H9 (cell line): ENCODE results near the gene ASCL1. TPM values are rescaled to one million over a fixed set of nuclear protein-coding genes. Genes with fewer than 3 reads are reported as not detected.

ENCODE experiments used
- DNase-seq: peaks from one replicate; pipeline ENCODE4 v3.0.0-alpha.2; 2017
- H2AFZ ChIP-seq: one replicate; pipeline ENCODE4 v1.6.1; 2013; ENCODE audit warnings: mild to moderate bottlenecking, low read length, control low read depth, moderate library complexity
- H2AK5ac ChIP-seq: 2 replicates; pipeline ENCODE4 v1.6.1; 2013; ENCODE audit warnings: low read length, control low read depth, mixed read lengths; ENCODE audit not compliant: insufficient read length
- H2BK120ac ChIP-seq: one replicate; pipeline ENCODE4 v1.6.1; 2013; ENCODE audit warnings: low read depth, mild to moderate bottlenecking, low read length, control low read depth, inconsistent platforms; ENCODE audit not compliant: poor library complexity, severe bottlenecking
- H2BK12ac ChIP-seq: 2 replicates; pipeline ENCODE4 v1.6.1; 2013; ENCODE audit warnings: low read length, control low read depth, mixed read lengths, low read depth; ENCODE audit not compliant: insufficient read length
- H2BK15ac ChIP-seq: 2 replicates; pipeline ENCODE4 v1.6.1; 2013; ENCODE audit warnings: low read depth, low read length, control low read depth
- H2BK20ac ChIP-seq: one replicate; pipeline ENCODE4 v1.6.1; 2013; ENCODE audit warnings: low read depth, mild to moderate bottlenecking, low read length, control low read depth, inconsistent platforms; ENCODE audit not compliant: poor library complexity, severe bottlenecking
- H2BK5ac ChIP-seq: 2 replicates; pipeline ENCODE4 v1.6.1; 2013; ENCODE audit warnings: low read length, control low read depth, mixed read lengths; ENCODE audit not compliant: insufficient read length
- H3K14ac ChIP-seq: 2 replicates; pipeline ENCODE4 v1.6.1; 2013; ENCODE audit warnings: low read length, control low read depth; ENCODE audit not compliant: insufficient read depth
- H3K18ac ChIP-seq: 2 replicates; pipeline ENCODE4 v1.6.1; 2013; ENCODE audit warnings: low read depth, mild to moderate bottlenecking, mixed read lengths, low read length, control low read depth; ENCODE audit not compliant: insufficient read length
- H3K23ac ChIP-seq: 2 replicates; pipeline ENCODE4 v1.6.1; 2013; ENCODE audit warnings: low read length, control low read depth, mixed read lengths, low read depth; ENCODE audit not compliant: insufficient read length
- H3K23me2 ChIP-seq: 2 replicates; pipeline ENCODE4 v1.6.1; 2013; ENCODE audit warnings: low read depth, mild to moderate bottlenecking, mixed read lengths, low read length, control low read depth; ENCODE audit not compliant: insufficient read length, poor library complexity, severe bottlenecking
- H3K27ac ChIP-seq: 2 replicates; pipeline ENCODE4 v1.5.1; 2013; ENCODE audit warnings: low read length, control low read depth, mixed read lengths, low read depth; ENCODE audit not compliant: insufficient read length
- H3K27me3 ChIP-seq: 2 replicates; pipeline ENCODE4 v1.6.1; 2013; ENCODE audit warnings: low read length, control low read depth, inconsistent platforms; ENCODE audit not compliant: insufficient read depth
- H3K4ac ChIP-seq: 2 replicates; pipeline ENCODE4 v1.6.1; 2013; ENCODE audit warnings: low read depth, mild to moderate bottlenecking, control low read depth, inconsistent platforms, low read length, moderate library complexity
- H3K4me1 ChIP-seq: 2 replicates; pipeline ENCODE4 v1.6.1; 2013; ENCODE audit warnings: low read length, control low read depth, inconsistent platforms; ENCODE audit not compliant: insufficient read depth
- H3K4me2 ChIP-seq: 2 replicates; pipeline ENCODE4 v1.6.1; 2013; ENCODE audit warnings: low read length, control low read depth, mixed read lengths; ENCODE audit not compliant: insufficient read length, insufficient read depth
- H3K56ac ChIP-seq: 2 replicates; pipeline ENCODE4 v1.6.1; 2013; ENCODE audit warnings: low read depth, mild to moderate bottlenecking, mixed read lengths, low read length, control low read depth; ENCODE audit not compliant: insufficient read length
- H3K79me1 ChIP-seq: 2 replicates; pipeline ENCODE4 v1.6.1; 2013; ENCODE audit warnings: low read depth, mild to moderate bottlenecking, moderate library complexity, low read length, control low read depth, inconsistent platforms; ENCODE audit not compliant: insufficient read depth, poor library complexity, severe bottlenecking
- H3K79me2 ChIP-seq: 2 replicates; pipeline ENCODE4 v1.6.1; 2013; ENCODE audit warnings: low read length, control low read depth, inconsistent platforms; ENCODE audit not compliant: insufficient read depth
- H3K9ac ChIP-seq: 2 replicates; pipeline ENCODE4 v1.6.1; 2013; ENCODE audit warnings: low read length, control low read depth, mixed read lengths; ENCODE audit not compliant: insufficient read length; ENCODE audit errors: extremely low read depth
- H3K9me3 ChIP-seq: one replicate; pipeline ENCODE4 v1.6.1; 2013; ENCODE audit warnings: low read depth, low read length, inconsistent platforms; ENCODE audit not compliant: control insufficient read depth
- H3T11ph ChIP-seq: one replicate; pipeline ENCODE4 v1.6.1; 2013; ENCODE audit warnings: mild to moderate bottlenecking, low read length, control low read depth, inconsistent platforms
- H4K20me1 ChIP-seq: one replicate; pipeline ENCODE4 v1.6.1; 2013; ENCODE audit not compliant: control insufficient read depth, insufficient read length, insufficient read depth
- H4K5ac ChIP-seq: 2 replicates; pipeline ENCODE4 v1.6.1; 2013; ENCODE audit warnings: low read depth, mild to moderate bottlenecking, mixed read lengths, low read length, control low read depth; ENCODE audit not compliant: insufficient read length
- H4K8ac ChIP-seq: replicated peaks from 2 replicates; pipeline ENCODE4 v1.6.1; 2013; ENCODE audit warnings: low read length, control low read depth, mixed read lengths, low read depth; ENCODE audit not compliant: insufficient read length
- H4K91ac ChIP-seq: 2 replicates; pipeline ENCODE4 v1.6.1; 2013; ENCODE audit warnings: low read depth, mild to moderate bottlenecking, moderate library complexity, mixed read lengths, low read length, control low read depth; ENCODE audit not compliant: insufficient read length
- H3K27ac Mint-ChIP-seq, 3 experiments: 2 replicates in 2 of 3; 3 replicates in 1 of 3; pipeline ENCODE4 v1.8.0; 2020 to 2021; ENCODE audit warnings: mixed read lengths in 3 of 3, mild to moderate bottlenecking in 1 of 3, moderate library complexity in 1 of 3
- H3K27me3 Mint-ChIP-seq: 2 replicates; pipeline ENCODE4 v1.8.0; 2021; ENCODE audit warnings: low read depth, mild to moderate bottlenecking, moderate library complexity, mixed read lengths
- H3K36me3 Mint-ChIP-seq, 3 experiments: 2 replicates in 2 of 3; 3 replicates in 1 of 3; pipeline ENCODE4 v1.8.0; 2020 to 2021; ENCODE audit warnings: low read depth in 3 of 3, mixed read lengths in 3 of 3; ENCODE audit not compliant: insufficient read depth in 1 of 3
- H3K4me1 Mint-ChIP-seq, 2 experiments: 2 replicates each; pipeline ENCODE4 v1.8.0; 2020; ENCODE audit warnings: mixed read lengths in 2 of 2
- H3K4me3 Mint-ChIP-seq, 2 experiments: 2 replicates in 1 of 2; 3 replicates in 1 of 2; pipeline ENCODE4 v1.8.0; 2020 to 2021; ENCODE audit warnings: mild to moderate bottlenecking in 2 of 2, mixed read lengths in 2 of 2, moderate library complexity in 1 of 2
- H3K9me3 Mint-ChIP-seq, 2 experiments: 2 replicates in 1 of 2; 3 replicates in 1 of 2; pipeline ENCODE4 v1.8.0; 2020; ENCODE audit warnings: mild to moderate bottlenecking in 2 of 2, mixed read lengths in 2 of 2, moderate library complexity in 1 of 2
- total RNA-seq: library from RNA; stranded (reverse); gene quantifications from 2 replicates; pipeline ENCODE4 v1.2.1, GENCODE V29; 2021
- TF ChIP-seq, protein P1 (sequence below): fragments of 200-600 bp; sonication (generic); conservative IDR thresholded peaks from 3 replicates; pipeline ENCODE4 v1.8.0; 2021; ENCODE audit warnings: antibody characterized with exemption, mild to moderate bottlenecking

The ASCL1 gene
- total RNA-seq, 1 experiment from 2014 or later = not detected

DNA sequence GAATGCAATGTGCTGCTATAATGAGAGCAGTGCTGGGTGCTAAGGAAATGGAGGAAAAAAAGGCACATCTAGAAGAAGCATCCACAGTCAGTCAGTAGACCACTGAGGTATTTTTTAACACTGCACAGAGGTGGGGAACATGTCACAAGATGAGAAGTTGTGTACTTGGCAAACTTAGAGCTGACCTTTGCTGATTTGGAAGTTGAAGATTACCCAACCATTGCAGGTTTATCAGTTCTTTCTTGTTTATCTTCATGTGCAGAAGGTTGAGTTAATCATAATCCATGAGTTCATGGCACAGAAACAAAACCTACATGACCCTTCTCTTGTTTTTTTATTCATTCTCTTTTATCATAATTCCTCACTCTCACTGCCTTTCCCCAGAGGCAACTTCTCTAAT, 37.2 kb upstream of the ASCL1 start:
- Histone ChIP-seq H2BK5ac (no peak overlapping the region), H4K20me1 (no peaks in the 10 kb centered on the region), H3K23me2 (no peaks in the 10 kb centered on the region), H3T11ph (no peak overlapping the region), H4K91ac (no peak overlapping the region), H2AFZ (no peak overlapping the region), H3K27ac (no peak overlapping the region), H3K79me2 (no peaks in the 10 kb centered on the region), H3K18ac (no peak overlapping the region), H2BK20ac (no peak overlapping the region), H4K5ac (no peak overlapping the region), H3K27me3 (no peaks in the 10 kb centered on the region), H2AK5ac (no peak overlapping the region), H4K8ac (no peak overlapping the region), H3K23ac (no peak overlapping the region), H3K9ac (no peak overlapping the region), H3K9me3 (no peaks in the 10 kb centered on the region), H2BK15ac (no peak overlapping the region), H3K14ac (no peak overlapping the region), H3K4me1 (no peaks in the 10 kb centered on the region; the same call in 1 of the 2 replicates), H3K4ac (no peak overlapping the region), H2BK120ac (no peak overlapping the region), H3K56ac (no peak overlapping the region), H3K4me2 (no peak overlapping the region), H2BK12ac (no peak overlapping the region), H3K79me1 (no peaks in the 10 kb centered on the region)
- Mint-ChIP-seq H3K4me1 (peaks cover 21 to 22% of the 10 kb centered on the region in 2 experiments), H3K27me3 (peaks cover 11% of the 10 kb centered on the region), H3K4me3 (no peak overlapping the region), H3K27ac (no peak overlapping the region), H3K9me3 (no peaks in the 10 kb centered on the region), H3K36me3 (no peaks in the 10 kb centered on the region)
- TF ChIP-seq, protein P1, sequence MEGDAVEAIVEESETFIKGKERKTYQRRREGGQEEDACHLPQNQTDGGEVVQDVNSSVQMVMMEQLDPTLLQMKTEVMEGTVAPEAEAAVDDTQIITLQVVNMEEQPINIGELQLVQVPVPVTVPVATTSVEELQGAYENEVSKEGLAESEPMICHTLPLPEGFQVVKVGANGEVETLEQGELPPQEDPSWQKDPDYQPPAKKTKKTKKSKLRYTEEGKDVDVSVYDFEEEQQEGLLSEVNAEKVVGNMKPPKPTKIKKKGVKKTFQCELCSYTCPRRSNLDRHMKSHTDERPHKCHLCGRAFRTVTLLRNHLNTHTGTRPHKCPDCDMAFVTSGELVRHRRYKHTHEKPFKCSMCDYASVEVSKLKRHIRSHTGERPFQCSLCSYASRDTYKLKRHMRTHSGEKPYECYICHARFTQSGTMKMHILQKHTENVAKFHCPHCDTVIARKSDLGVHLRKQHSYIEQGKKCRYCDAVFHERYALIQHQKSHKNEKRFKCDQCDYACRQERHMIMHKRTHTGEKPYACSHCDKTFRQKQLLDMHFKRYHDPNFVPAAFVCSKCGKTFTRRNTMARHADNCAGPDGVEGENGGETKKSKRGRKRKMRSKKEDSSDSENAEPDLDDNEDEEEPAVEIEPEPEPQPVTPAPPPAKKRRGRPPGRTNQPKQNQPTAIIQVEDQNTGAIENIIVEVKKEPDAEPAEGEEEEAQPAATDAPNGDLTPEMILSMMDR = no peak
- DNase-seq = no peak
